GM21786 (cell line): ENCODE measurements around the gene MBNL2.
A peak's percentile ranks its signal among the peaks of the same experiment; 100 is the strongest.

Experiments
- ATAC-seq: cut with Tn5 transposase; IDR thresholded peaks from one replicate; pipeline ENCODE4 v1.9.1; 2021; ENCODE audit not compliant: unreplicated experiment

MBNL2 gene

DNA sequence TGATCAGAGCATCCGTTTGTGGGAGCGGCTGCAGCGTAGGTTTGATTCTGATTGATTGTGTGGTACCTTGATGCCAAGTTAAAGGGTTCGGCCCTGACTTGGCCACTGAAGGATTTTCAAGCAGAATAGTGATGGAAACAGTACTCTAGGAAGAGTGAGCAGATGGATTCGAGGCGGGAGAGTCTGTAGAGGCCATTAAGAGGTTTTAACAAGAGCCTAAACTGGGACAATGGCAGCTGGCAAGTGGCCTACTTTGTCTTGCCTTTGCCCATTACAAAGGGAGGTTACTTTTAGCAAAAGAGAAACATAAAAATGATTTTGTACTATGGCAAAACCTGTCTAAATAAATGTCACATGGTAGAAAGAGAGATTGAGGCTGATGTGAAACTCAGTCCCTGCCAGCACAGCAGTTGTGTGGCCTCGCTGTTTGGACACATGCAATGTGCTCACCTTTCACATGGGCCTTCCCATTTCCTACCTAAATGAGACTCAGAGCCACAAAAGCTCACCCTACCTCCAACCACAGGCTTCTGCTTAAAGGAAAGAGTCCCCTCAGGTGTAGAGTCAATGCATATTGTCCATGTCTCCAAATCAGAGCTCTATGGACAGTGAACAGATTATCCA, 149.5 kb downstream of the MBNL2 start:
- no peak for ATAC-seq

DNA sequence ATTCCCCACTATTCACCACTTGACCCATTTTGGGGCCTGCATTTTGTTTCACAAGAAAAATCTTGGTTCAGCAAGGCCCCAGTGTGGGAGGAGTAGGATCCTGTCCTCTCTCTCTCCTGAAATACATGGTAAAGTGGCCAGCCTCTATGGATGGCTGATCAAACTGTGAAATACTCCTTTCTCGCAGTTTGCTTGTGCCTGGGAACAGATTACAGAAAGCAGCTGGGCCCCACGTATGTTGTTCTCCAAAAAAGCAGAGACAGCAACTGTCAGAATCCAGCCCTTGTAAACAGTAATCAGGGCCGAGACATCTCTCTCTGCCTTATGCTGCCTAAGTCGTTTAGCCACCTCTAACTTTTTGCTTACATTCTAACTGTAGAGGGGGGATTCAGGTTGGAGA, 150.8 kb downstream of the MBNL2 start:
- no peak for ATAC-seq

DNA sequence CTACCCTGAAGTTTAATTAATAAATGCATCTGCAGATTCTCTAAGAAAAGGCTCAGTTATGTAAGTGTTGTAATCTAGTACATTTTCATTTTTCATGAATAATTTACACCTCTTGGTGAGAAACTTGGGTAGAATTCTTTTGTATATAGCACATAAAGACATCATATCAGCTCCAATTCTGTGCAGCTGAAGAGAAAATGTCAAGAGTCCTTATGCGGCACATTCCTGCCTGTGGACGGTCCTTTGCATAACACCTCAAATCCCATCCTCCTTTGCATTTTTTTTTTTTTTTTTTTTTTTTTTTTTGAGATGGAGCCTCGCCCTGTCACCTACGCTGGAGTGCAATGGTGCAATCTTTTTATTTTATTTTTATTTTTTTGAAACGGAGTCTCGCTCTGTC, 151.7 kb downstream of the MBNL2 start:
- ATAC-seq, result no peak

DNA sequence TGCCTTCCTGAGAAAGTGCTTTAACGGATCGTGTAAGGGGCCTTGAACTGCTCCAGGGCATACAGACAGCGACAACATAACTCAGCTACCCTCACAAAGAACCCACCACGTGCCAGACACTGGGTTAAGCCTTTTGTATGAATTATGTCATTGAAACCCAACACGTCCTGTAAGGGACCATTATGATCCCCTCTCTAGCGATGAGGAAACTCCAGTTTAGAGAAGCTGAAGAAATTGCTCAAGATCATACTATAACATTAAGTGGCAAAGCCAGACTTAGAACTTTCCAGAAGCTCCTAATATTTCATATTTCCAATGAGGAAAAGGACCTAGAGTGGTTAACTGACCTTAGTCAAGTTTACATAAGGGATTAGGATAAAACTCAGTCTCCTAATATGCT, 154.8 kb downstream of the MBNL2 start:
- ATAC-seq, result no peak

DNA sequence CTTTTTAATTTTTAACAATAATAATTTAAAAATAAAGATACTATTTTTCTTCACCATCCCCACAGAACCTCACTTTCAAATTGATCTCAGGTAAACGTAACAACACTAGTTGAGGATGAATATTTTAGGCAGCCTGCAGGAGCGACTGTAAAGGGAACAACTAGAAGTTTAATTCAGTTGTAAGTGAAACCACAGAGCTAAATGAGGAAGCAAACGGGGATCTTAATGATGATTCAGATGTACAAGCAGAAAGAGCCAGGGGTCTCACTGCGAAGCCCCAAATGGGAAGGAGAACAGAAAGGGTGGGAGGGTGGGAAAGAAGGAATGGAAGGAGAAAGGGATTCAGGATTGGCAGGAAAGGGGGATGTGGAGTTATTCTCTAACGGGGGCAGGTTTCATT, 157.3 kb downstream of the MBNL2 start:
- ATAC-seq, result no peak

DNA sequence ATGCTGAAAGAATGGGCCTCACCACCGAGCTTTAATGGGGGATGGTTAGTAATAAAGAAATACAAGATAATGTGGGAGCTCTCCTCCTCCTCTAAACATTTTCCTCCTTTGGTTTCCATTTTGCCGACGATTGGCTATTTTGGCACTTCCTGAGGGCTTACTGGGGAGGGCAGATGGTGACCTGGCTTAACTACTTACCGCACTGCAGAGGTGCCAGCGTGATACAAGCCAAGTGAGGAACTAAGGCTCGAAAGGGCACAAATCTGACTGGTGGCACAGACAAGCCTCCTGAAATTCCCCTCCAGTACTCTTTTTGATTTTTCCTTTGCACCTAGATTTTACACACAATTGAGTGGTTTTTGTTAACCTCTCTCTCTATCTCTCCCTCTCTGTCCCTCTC, 158.6 kb downstream of the MBNL2 start:
- no peak for ATAC-seq

DNA sequence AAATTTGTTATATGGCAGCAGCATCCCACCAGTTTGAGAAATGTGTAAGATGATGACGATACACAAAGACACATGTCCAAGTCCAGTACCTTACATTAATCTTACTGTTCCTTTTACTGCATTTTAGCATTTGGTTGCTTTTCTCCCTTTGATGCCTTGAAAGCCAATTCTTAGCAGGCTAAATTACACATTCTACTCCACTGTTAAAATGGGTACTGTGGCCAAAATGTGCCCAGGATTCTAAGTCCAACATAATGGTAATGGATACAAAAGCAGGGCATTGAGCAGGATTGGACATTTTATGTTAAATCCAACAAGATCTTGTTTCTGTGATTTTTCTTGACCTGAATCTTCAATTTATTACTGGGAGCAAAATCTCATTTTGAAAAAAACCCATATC, 159.1 kb downstream of the MBNL2 start:
- ATAC-seq, result no peak

DNA sequence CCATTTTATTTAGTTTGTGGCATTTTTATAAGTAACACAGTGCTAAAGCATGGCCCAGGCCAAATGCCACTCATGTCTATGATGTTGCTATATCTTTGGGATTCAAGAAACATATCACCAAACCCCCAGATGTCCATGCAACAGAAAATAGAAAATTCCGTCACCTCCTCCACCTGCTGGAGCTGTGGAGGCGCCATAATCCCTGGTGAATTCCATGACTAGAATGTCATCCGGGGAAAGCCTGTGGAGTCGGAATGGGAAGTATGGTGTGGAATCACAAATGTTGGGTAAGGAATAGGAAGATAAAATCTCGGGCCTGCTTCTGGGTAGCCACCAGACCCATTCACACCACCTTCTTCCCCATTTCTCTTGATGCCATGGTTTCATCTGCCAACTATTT, 160.1 kb downstream of the MBNL2 start:
- ATAC-seq, result no peak

DNA sequence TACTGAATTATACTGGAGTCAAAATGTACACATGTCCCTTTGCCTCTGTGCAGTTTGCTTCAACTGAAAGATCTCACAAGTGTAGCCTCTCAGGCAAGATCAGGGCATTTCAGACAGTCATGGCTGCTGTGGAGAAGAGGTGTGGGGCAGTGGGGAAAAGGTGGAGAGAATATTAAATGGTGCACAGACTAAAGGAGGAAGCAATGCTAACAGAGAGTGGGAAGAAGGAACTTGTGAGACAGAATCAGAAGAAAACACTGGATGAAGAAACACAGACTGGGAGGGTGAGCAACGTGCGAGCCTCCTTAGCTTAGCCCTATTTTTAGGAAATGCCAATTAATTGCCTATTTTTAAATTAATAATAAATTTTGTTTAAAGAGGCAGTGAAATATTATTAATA, 162.2 kb downstream of the MBNL2 start:
- no peak for ATAC-seq

DNA sequence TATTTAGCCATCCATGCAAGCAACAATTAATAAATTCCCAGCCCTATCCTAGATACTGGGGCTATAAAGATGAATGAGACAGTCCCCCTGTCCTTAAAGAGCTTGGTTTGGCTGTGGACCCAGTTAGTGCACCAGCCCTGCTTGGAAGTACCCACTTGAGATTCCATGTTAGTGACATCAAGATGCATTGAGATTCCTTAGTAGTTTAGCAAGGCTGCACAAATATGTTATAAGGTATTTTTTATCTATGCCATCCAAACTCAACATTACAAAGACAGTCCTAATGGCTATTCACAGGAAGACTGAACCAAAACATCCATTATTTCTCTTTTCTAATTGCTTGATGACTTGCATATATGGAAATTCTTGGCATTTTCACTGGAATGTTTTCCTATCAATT, 163.0 kb downstream of the MBNL2 start:
- ATAC-seq, result no peak

DNA sequence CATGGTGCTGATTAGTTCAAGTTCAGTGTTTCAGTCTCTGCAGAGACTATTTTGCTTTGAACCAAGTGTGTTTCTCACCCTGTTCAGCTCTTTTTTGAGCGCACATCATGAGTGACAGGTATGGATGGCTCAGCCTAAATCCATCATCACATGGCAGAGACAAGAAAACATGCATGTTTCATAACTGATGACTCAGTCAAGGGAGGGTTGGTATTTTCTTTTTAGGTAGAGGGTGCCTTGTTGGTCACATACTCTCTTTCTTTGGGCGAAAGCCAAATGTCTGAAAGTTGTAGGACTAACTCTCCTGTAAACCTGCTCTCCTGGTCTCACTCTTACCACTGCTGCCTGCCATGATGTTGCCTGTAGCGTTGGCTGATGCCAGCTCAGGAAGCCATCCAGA, 163.7 kb downstream of the MBNL2 start:
- ATAC-seq, result no peak

DNA sequence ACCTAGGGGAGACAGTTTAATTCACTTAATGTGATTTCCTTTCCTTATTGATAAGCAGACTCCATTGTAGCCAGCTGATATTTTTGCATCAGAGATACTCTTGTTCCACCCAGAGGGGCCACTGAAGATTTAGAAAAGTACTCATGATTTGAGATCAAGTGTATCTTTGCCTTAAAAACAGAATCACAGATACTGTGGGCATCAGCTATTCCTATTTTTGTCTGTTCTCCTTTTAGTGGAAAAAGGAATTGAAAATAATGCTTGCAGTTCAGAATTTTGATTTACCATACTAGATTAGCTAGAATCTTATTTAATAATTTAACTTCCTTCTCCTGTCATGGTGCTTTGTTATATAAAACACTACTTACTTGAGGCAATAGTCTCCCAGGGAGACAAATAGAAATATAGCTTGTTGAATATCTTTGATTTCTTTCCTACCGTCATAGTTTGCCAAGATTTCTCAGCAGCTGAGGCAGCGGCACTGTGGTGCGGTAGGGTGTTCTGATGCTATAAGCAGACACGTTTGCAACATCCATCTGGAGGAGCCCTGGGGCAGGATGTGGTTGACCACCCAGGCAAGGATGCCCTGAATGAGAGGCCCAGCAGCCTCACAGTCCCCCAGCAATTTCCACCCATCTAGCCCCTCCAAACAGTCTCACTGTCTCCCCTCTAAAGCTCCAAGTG, 164.8 kb downstream of the MBNL2 start:
- ATAC-seq, result peak; percentile 49

DNA sequence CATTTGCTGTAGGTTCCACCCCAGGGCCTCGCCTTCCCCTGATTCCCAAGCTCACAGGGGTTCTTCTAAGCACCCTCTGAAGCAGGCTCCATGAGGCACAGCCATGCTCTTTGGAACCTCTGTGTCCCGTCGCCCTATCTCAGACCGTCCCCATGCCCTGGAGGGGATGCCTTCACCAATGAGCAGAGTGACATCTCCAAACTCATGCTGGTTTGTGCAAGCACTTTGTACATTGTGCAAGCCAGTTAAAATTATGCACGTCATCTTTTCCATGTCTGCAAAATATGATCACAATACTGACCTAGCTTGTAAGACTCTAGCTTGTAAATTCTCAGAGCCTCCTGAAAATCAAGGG, 165.3 kb downstream of the MBNL2 start:
- no peak for ATAC-seq

DNA sequence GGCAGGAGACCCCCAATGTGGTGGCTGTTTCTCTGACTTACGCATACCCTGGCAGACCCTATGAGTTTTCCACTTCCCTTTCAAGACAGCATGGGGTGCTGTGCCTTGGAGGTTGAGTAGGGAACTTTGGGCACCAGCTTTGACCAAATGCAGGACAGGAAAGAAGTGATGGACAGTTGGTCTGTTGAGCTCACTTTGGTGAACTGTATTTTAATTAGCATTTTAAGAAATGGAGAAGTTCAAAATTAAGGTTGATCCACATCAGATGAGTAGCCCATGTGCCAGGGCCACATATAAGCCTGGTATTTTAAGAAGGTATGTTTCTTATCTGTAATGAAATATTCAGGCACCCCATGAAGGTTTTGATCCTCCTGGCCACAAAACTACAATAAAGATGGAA, 165.8 kb downstream of the MBNL2 start:
- ATAC-seq, result no peak

DNA sequence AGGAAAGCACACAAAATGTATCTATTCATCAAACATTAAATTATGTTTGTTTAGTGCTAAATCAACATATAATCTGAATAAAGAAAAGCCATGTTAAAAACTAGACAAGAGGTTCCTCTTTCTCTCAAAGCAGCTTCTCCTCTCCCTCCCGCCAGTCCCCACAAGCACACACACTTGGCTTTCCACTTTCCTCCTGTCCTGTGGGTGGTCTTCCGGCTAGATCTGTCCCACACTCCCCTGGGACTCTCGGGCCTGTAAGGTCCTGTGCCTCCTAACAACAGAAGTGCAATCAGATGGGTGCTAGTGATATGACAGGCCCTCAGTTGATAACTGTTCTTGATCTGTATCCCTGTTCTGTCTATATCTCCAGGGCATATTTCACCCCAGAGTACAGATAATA, 166.2 kb downstream of the MBNL2 start:
- ATAC-seq, result no peak

DNA sequence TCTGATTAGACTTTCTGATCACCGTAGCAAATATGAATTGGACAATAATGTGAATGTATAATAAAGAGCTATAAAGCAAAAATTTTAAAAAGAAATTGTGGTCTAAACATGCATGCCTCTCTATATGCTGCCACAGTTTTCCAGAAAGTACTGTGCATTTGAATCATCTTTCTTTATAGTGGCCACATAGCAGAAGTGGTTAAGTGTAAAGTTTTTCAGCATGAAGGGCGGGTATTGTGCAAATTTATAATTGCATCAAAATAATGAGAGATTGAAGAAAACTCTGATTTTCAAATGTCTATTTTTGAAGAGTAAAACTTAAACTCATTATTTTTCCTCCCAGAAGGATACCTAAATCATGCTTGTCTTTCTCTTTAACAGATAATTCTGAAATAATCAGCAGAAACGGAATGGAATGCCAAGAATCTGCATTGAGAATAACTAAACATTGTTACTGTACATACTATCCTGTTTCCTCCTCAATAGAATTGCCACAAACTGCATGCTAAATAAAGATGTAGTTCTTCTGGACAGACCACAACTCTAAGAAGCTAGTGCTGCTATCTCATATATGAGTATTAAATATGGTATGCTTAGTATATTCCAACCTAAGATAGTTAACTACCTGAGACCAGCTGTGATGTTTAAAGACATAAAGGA, 168.9 kb downstream of the MBNL2 start:
- ATAC-seq, result no peak

DNA sequence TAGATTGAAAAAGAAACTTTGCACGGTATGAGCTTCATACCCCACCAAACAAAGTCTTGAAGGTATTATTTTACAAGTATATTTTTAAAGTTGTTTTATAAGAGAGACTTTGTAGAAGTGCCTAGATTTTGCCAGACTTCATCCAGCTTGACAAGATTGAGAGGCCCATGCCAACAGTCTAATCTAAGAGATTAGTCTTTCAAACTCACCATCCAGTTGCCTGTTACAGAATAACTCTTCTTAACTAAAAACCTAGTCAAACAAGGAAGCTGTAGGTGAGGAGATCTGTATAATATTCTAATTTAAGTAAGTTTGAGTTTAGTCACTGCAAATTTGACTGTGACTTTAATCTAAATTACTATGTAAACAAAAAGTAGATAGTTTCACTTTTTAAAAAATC, 169.9 kb downstream of the MBNL2 start:
- ATAC-seq, result no peak

DNA sequence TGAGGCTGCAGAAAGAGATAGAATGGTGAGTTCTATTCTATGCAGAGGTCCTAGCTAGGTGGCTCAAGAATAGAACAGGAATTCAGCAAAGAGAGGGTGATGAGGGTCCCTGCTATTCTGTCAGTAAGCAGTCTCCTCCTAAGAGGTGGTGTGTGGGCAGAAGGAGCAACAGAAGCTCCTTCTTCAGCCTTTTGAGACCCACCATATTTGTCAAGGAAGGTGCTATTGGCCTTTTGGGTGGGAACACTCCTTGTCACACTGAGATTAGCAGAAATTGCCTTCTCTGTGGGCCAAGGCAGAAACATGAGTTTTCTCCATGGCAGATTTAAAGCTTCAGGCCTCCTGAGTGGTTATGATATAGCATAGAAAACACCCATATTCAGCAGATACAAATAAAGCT, 172.4 kb downstream of the MBNL2 start:
- no peak for ATAC-seq

DNA sequence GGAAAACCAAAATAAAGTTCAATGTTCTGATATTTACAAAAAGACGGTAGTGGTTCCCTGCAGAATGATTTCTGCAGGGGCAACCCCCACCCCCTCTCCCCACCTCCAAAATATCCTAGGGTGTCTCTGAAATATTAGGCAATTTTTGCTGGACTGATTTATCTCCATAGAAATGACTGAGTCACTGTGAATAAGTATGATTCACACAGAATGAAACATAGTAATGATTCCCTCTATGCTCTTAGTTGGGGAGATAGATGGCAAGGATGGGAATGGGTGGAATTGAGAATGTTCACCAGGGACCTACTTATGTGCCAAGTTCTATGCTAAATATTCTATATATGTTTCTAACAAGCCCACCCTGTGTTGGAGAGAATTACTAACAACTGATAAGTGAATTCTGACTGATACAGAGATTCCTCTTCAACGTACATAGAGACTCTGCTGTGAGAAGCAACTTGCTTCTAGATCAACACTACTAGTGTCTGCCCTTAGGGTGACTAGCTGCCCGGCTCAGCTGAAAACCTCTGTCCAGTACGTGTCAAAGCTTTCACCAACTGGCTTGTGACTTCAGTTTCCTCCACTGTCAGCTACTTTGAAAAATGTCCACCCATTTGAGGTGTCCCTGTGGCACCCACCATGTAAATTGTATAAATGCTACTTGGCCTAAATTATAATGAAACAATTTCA, 173.5 kb downstream of the MBNL2 start:
- ATAC-seq, result no peak

DNA sequence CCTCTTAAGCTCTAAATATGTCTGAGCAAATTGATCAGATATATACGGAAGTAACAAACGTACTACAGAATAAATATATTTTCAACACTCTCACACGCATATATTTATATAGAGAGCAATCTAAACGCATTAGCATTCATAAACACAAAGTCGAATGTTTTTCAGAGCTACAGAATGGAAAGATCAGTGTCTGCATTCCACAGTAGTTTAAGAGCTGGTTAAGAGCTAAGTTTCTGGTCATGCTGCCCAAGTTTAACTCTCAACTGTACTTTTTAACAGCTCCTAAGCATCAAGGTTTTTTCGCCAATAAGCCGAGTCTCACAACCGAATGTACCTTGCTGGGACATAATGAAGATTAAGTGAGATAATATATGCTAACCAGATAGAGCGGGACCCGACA, 175.1 kb downstream of the MBNL2 start:
- ATAC-seq, result no peak

DNA sequence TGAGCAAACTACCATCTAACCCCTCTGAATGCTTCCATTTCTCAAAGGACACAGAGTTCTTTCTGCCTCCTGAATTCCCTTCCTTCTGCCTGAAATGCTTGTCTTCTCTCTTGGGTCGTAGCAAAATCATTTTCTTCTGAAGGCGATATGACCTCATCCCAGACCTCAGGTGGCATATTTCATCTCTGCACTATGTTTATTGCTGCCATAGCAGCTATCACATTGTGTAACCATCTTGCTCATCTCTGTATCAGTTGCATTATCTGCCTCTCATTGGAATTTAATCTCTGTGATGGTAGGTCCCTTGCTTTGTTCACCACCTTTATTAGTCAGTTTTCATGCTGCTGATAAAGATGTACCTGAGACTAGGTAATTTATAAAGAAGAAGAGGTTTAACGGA, 179.3 kb downstream of the MBNL2 start:
- no peak for ATAC-seq
